ENCODE data around the gene SLC7A1. TPM values are rescaled to one million over a fixed set of nuclear protein-coding genes. Genes with fewer than 3 reads are reported as not detected.

The SLC7A1 gene
- total RNA-seq, 1 donor from 2014 or later: 10.3 TPM

DNA sequence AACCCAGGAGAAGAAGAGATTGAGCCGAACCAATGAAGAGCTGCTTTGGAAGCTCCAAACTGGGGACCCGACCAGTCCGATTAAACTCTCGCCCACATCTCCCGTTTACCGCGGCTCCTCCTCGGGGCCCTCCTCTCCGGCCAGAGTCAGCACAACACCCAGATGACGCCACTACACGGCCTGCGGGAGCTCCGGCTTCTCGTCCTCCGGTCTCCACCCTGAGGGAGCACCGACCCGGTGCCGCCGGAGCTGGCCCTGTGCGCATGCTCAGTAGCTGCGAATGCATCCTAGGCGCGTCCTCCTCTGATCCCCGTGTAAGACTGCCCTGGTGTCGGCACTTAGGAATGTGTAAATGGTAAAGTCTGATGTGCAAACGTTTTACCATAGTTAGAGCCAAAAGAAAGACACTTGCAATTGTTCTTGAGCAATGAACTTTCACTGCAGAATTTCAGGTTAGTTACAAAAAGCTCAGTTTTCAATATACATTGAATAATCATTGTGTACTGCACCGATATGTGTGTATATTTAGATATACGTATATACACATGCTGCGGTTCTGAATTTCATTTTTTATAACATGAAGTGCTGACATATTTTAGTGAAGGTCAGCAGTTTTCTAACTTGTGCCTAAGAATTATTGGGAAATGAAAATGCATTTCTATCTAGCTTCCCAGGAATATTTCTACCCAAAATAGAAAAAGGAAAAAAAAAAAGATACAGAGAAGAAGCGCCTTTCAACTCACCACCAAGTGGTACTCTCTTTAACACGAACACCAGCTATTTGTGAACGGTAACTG is 92.2 kb downstream of the SLC7A1 start:
- Histone ChIP-seq H3K9me3 (replicated peaks) (no peaks in the 10 kb centered on the region), H3K27me3 (ENCODE audit: low read depth) (peaks cover 20% of the 10 kb centered on the region), H3K4me3 (no peak overlapping the region), H3K27ac (replicated peaks) (no peak overlapping the region), H3K4me1 (peaks cover 17% of the 10 kb centered on the region), H3K36me3 (peaks cover 35% of the 10 kb centered on the region)
- TF ChIP-seq, protein P1, sequence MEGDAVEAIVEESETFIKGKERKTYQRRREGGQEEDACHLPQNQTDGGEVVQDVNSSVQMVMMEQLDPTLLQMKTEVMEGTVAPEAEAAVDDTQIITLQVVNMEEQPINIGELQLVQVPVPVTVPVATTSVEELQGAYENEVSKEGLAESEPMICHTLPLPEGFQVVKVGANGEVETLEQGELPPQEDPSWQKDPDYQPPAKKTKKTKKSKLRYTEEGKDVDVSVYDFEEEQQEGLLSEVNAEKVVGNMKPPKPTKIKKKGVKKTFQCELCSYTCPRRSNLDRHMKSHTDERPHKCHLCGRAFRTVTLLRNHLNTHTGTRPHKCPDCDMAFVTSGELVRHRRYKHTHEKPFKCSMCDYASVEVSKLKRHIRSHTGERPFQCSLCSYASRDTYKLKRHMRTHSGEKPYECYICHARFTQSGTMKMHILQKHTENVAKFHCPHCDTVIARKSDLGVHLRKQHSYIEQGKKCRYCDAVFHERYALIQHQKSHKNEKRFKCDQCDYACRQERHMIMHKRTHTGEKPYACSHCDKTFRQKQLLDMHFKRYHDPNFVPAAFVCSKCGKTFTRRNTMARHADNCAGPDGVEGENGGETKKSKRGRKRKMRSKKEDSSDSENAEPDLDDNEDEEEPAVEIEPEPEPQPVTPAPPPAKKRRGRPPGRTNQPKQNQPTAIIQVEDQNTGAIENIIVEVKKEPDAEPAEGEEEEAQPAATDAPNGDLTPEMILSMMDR (IDR thresholded peaks at IDR 0.05; ENCODE audit: borderline replicate concordance): no peak
- intact Hi-C loops (cut with micrococcal nuclease): loop anchor here (10.0 kb wide), 1 partner anchor 602 kb away; no protein-coding TSS in a partner anchor
- DNase-seq: no peak

DNA sequence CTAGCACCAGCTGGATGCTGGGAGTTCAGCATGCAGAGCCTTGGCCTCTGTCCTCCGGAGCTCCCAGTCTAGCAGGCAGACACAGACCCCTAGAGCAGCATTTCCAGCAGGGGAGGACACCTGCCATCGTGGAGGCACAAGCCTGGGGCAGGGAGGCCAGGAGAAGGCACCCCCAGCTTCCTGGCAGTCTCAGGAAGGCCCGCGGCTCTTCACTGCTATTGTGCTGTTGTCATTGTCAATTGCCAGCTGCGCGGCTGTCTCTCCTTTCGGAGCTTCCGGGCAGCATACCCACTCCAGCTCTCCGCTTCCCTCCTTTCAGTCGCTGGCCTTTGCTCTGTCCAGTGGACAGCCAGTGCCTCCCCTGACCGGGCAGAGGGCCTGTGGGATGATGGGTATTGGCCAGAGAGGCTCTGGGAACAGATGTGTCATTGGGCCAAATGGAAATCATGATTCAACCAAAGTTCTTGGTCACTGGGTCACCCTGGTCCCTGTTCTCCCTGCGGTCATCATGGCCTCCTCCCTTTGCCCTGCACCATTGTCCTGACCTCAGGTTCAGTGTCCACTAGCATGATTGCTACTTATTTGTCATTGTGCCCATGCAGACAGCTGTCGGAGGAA is 93.0 kb downstream of the SLC7A1 start:
- DNase-seq: no peak
- H3K36me3 ChIP-seq: peaks cover 40% of the 10 kb centered on the region
- H3K4me1 ChIP-seq: peaks cover 10% of the 10 kb centered on the region
- TF ChIP-seq, protein P1 (IDR thresholded peaks at IDR 0.05; ENCODE audit: borderline replicate concordance): no peak
- H3K9me3 ChIP-seq (replicated peaks): no peaks in the 10 kb centered on the region
- peaks cover 20% of the 10 kb centered on the region for H3K27me3 ChIP-seq (ENCODE audit: low read depth)
- H3K4me3 ChIP-seq: no peak overlapping the region
- H3K27ac ChIP-seq (replicated peaks): no peak overlapping the region
- intact Hi-C loops (cut with micrococcal nuclease): loop anchor here (10.0 kb wide), 1 partner anchor 602 kb away; no protein-coding TSS in a partner anchor

DNA sequence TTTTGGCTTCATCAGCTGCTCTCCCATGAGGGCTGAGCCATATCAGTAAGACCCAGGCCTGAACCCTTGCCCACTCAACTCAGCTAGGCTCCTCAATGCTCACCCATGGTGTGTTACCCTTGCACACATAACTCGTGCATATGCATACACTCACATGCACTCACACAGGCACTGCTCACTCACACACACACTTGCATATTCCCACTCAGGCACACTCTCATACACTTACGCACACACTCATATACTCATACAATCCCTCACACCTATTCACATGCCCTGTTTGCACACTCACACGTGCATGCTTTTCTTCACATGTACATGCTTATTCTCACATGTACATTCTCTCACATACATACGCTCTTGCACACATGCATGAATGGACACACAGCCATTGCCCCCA is 93.8 kb downstream of the SLC7A1 start:
- peaks cover 10% of the 10 kb centered on the region for H3K4me1 ChIP-seq
- H3K4me3 ChIP-seq: no peak overlapping the region
- no peak overlapping the region for H3K27ac ChIP-seq (replicated peaks)
- intact Hi-C loops (cut with micrococcal nuclease): loop anchor here (10.0 kb wide), 1 partner anchor 603 kb away; no protein-coding TSS in a partner anchor
- TF ChIP-seq, protein P1 (IDR thresholded peaks at IDR 0.05; ENCODE audit: borderline replicate concordance): no peak
- H3K36me3 ChIP-seq: peaks cover 40% of the 10 kb centered on the region
- no peaks in the 10 kb centered on the region for H3K9me3 ChIP-seq (replicated peaks)
- peaks cover 19% of the 10 kb centered on the region for H3K27me3 ChIP-seq (ENCODE audit: low read depth)
- DNase-seq: no peak

DNA sequence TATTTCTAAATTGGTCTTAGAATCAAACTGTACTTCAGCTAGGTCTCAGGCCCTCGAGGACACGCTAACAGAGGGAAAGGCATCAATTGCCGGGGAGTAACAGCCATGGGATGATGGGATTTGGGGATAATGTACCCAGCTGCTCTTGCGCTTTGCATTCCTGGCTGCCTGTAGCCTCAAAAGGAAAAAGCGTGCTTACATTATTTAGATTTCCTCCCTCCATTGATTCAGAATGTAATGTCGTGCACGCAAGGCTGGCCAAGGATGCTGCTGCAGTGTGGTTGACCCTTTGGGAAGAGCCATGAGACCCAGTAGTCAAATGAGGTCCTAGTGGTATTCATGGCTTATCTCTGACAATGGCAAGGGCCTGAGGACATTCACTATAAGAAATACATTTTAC is 95.1 kb downstream of the SLC7A1 start:
- Histone ChIP-seq H3K4me1 (peaks cover 21% of the 10 kb centered on the region), H3K9me3 (replicated peaks) (no peaks in the 10 kb centered on the region), H3K27me3 (ENCODE audit: low read depth) (peaks cover 8% of the 10 kb centered on the region), H3K4me3 (no peak overlapping the region), H3K27ac (replicated peaks) (no peak overlapping the region), H3K36me3 (peaks cover 40% of the 10 kb centered on the region)
- intact Hi-C loops (cut with micrococcal nuclease): loop anchor here (10.0 kb wide), 1 partner anchor 604 kb away; no protein-coding TSS in a partner anchor
- no peak for DNase-seq
- TF ChIP-seq, protein P1 (IDR thresholded peaks at IDR 0.05; ENCODE audit: borderline replicate concordance): no peak

DNA sequence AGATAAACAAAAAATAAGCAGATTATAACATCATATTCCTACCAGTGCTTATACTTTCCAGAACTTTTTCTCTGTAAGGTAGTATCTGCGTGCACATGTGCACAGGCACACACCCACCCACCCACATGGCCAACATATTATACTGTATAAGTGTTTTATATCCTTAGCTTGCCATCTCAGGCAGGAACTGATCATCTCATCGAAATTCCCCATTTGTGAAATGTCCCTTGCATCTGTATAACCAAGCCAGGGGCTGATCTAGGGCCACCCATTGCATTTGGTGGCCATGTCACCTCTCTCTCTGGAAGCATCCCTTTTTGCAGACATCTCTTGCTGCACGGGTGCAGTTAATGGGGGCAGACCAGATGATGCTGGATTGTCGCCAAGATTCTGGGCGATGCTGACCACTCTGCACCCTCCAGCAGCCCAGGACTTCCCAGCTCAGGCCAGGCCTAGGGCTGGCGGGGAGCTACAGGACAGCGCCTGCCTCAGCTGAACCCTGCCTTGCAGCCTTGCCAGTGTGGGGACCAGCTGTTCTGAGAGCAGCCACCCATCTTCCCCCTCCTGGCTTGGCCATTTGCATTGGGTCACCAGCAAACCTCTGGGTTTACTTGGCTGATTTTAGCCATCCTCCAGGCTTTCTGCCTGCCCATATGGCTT is 95.9 kb downstream of the SLC7A1 start:
- no peak overlapping the region for H3K27ac ChIP-seq (replicated peaks)
- no peaks in the 10 kb centered on the region for H3K9me3 ChIP-seq (replicated peaks)
- H3K36me3 ChIP-seq: peaks cover 40% of the 10 kb centered on the region
- DNase-seq: no peak
- H3K4me3 ChIP-seq: no peak overlapping the region
- intact Hi-C loops (cut with micrococcal nuclease): loop anchor here (10.0 kb wide), 1 partner anchor 605 kb away; no protein-coding TSS in a partner anchor
- peaks cover under 1% of the 10 kb centered on the region for H3K27me3 ChIP-seq (ENCODE audit: low read depth)
- peaks cover 23% of the 10 kb centered on the region for H3K4me1 ChIP-seq
- TF ChIP-seq, protein P1 (IDR thresholded peaks at IDR 0.05; ENCODE audit: borderline replicate concordance): no peak

Measured in left ventricle myocardium inferior (tissue), 1 donor.